ENCODE data around the gene ALX4. TPM values are rescaled to one million over a fixed set of nuclear protein-coding genes. Genes with fewer than 3 reads are reported as not detected.

The ALX4 gene
- total RNA-seq, 4 donors from 2014 or later: under 0.01 to 0.52 (median 0.06) TPM

- Histone ChIP-seq H3K36me3 (no peaks in the 10 kb centered on the region), H3K27ac (replicated peaks in 1 of 4) (no peak overlapping the region), H3K9me3 (no peaks in the 10 kb centered on the region), H3K27me3 (peaks cover 0 to 98% (median 50%) of the 10 kb centered on the region in 4 donors), H3K4me1 (peaks cover 24 to 42% (median 34%) of the 10 kb centered on the region in 4 donors), H3K4me3 (peak overlapping the region; percentile 19 to 59 (median 25))
- 20% methylated on average over 60 of the region's 71 CpGs for WGBS
- intact Hi-C loops (cut with DNase I): no loop called here
- no peak for TF ChIP-seq POLR2AphosphoS5 (IDR thresholded peaks at IDR 0.05)
- no peak for DNase-seq (ENCODE audit: extremely low spot score)
Measured at GRCh38 chr11:44304091-44305025, 5.6 kb downstream of the ALX4 start.

GRCh38 chr11:44303401-44303938, 6.5 kb downstream of the ALX4 start:
- Histone ChIP-seq H3K4me3 (no peak overlapping the region), H3K36me3 (no peaks in the 10 kb centered on the region), H3K4me1 (peaks cover 21 to 33% (median 26%) of the 10 kb centered on the region in 4 donors), H3K27ac (replicated peaks in 1 of 4) (no peak overlapping the region), H3K9me3 (no peaks in the 10 kb centered on the region), H3K27me3 (peaks cover 0 to 90% (median 41%) of the 10 kb centered on the region in 4 donors)
- DNase-seq (ENCODE audit: extremely low spot score): no peak
- 36% methylated on average over 20 of the region's 28 CpGs for WGBS
- intact Hi-C loops (cut with DNase I): no loop called here
- TF ChIP-seq, protein P1, sequence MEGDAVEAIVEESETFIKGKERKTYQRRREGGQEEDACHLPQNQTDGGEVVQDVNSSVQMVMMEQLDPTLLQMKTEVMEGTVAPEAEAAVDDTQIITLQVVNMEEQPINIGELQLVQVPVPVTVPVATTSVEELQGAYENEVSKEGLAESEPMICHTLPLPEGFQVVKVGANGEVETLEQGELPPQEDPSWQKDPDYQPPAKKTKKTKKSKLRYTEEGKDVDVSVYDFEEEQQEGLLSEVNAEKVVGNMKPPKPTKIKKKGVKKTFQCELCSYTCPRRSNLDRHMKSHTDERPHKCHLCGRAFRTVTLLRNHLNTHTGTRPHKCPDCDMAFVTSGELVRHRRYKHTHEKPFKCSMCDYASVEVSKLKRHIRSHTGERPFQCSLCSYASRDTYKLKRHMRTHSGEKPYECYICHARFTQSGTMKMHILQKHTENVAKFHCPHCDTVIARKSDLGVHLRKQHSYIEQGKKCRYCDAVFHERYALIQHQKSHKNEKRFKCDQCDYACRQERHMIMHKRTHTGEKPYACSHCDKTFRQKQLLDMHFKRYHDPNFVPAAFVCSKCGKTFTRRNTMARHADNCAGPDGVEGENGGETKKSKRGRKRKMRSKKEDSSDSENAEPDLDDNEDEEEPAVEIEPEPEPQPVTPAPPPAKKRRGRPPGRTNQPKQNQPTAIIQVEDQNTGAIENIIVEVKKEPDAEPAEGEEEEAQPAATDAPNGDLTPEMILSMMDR (IDR thresholded peaks at IDR 0.05): no peak
- TF ChIP-seq POLR2A (IDR thresholded peaks at IDR 0.05; ENCODE audit: low read depth) (no peak), POLR2AphosphoS5 (IDR thresholded peaks at IDR 0.05) (no peak), EP300 (IDR thresholded peaks at IDR 0.05) (no peak)

DNA sequence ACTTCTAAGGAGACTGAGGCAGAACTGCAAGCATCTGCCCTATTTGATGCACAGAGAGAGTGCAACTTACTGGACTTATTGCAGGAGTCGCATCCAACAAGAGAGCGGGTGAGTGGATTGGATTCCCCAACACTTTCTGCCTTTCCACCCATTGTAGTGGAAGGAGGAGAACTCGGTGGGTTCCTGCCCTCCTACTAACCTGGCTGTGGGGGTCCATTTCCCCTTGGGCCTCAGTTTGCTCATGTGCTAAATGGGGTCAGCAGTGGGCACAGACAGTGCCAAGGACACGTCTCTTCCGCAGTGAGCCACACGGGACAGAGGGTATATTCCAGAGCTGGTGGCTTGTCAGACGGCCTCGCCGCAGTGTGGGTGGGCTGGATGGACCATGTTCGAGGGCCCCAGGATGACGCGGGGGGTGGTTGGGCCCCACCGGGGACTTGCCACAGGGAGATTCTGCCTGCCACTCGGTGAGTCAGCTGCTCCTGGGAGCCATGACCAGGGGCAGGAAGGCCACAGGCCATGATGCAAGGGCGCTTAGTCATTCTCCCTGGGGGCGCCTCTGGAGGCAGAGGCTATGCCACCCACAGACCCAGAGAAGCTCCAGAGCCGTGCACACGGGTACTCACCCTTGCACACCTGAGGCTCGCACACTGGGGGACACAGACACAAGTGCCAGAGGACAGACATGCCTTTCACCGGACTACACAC, 8.2 kb downstream of the ALX4 start:
- H3K27me3 ChIP-seq: peaks cover 0 to 72% (median 33%) of the 10 kb centered on the region in 4 donors
- H3K27ac ChIP-seq (replicated peaks in 1 of 4): no peak overlapping the region
- no peaks in the 10 kb centered on the region for H3K9me3 ChIP-seq
- intact Hi-C loops (cut with DNase I): no loop called here
- WGBS: 87% methylated on average over 18 of the region's 20 CpGs
- no peak overlapping the region for H3K4me3 ChIP-seq
- TF ChIP-seq POLR2AphosphoS5 (IDR thresholded peaks at IDR 0.05) (no peak), EP300 (IDR thresholded peaks at IDR 0.05) (no peak), POLR2A (IDR thresholded peaks at IDR 0.05; ENCODE audit: low read depth) (no peak)
- TF ChIP-seq, protein P1 (IDR thresholded peaks at IDR 0.05): no peak
- DNase-seq (ENCODE audit: extremely low spot score): no peak
- H3K36me3 ChIP-seq: no peaks in the 10 kb centered on the region
- peaks cover 21 to 33% (median 26%) of the 10 kb centered on the region in 4 donors for H3K4me1 ChIP-seq

DNA sequence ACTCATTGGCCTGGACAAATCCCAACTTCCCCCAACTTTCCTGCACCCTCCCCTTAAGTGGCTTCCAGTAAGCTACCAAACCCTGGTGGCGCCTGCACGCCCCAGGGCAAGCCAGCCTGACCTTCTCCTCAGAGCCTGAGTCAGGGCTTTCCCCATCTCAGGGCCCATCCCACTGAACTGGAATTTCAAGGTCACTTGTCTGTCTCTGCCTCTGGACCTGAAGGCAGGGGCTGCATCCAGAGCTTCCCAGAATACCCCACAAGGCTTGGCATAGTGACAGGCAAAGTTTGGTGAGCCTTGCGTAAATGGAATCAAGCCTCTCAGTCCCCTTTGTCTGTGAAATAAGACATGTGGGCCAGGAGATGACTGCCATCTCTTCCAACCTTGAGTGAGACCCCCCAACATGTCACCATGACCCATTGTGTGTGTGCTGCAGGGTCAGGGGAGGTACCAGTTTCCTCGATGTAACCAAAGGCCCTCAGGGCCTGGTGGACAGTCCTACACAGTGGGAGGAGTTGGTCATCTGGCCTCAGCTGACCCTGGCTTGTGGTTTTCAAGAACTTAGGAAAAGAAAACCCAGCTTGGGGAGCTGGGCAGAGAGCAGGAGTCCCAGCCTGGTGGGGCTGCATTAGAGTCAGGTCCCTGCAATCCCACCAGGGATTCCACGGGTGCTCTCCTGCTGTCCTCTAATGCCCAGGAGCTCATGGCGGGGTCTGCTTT, 8.9 kb downstream of the ALX4 start:
- no peak overlapping the region for H3K27ac ChIP-seq (replicated peaks in 1 of 4)
- TF ChIP-seq POLR2A (IDR thresholded peaks at IDR 0.05; ENCODE audit: low read depth) (no peak), POLR2AphosphoS5 (IDR thresholded peaks at IDR 0.05) (no peak), EP300 (IDR thresholded peaks at IDR 0.05) (no peak)
- TF ChIP-seq, protein P1 (IDR thresholded peaks at IDR 0.05): no peak
- no peaks in the 10 kb centered on the region for H3K9me3 ChIP-seq
- H3K4me3 ChIP-seq: no peak overlapping the region
- H3K4me1 ChIP-seq: peaks cover 19 to 30% (median 23%) of the 10 kb centered on the region in 4 donors
- intact Hi-C loops (cut with DNase I): no loop called here
- 88% methylated on average over 4 of the region's 6 CpGs for WGBS
- H3K27me3 ChIP-seq: peaks cover 0 to 65% (median 27%) of the 10 kb centered on the region in 4 donors
- H3K36me3 ChIP-seq: no peaks in the 10 kb centered on the region
- DNase-seq (ENCODE audit: extremely low spot score): no peak
